ENCODE results near the gene GPRIN3.

Gene GPRIN3

GRCh38 chr4:89217604-89218003, 90.0 kb downstream of the GPRIN3 start:
- TF ChIP-seq CTCF (IDR thresholded peaks at IDR 0.05; ENCODE audit: extremely low read depth, insufficient read depth, missing control alignments) = no peak
- DNase-seq (ENCODE audit: low spot score) = no peak

GRCh38 chr4:89216866-89217265, 90.7 kb downstream of the GPRIN3 start:
- no peak for DNase-seq (ENCODE audit: low spot score)
- no peak for TF ChIP-seq CTCF (IDR thresholded peaks at IDR 0.05; ENCODE audit: extremely low read depth, insufficient read depth, missing control alignments)
- in situ Hi-C loops (cut with MboI; ENCODE audit: low pct_unique_long_range_greater_than_20kb, low sequenced_read_pairs, unreplicated experiment) = no loop called here

More at GRCh38 chr4:89217604-89218003, 90.0 kb downstream of the GPRIN3 start:
- in situ Hi-C loops (cut with MboI; ENCODE audit: low pct_unique_long_range_greater_than_20kb, low sequenced_read_pairs, unreplicated experiment) = no loop called here

- in situ Hi-C loops (cut with MboI; ENCODE audit: low pct_unique_long_range_greater_than_20kb, low sequenced_read_pairs, unreplicated experiment) = no loop called here
- DNase-seq (ENCODE audit: low spot score) = no peak
- TF ChIP-seq CTCF (IDR thresholded peaks at IDR 0.05; ENCODE audit: extremely low read depth, insufficient read depth, missing control alignments) = no peak
Observed at GRCh38 chr4:89216422-89216821, 91.2 kb downstream of the GPRIN3 start.

- DNase-seq (ENCODE audit: low spot score) = no peak
- TF ChIP-seq CTCF (IDR thresholded peaks at IDR 0.05; ENCODE audit: extremely low read depth, insufficient read depth, missing control alignments) = no peak
- in situ Hi-C loops (cut with MboI; ENCODE audit: low pct_unique_long_range_greater_than_20kb, low sequenced_read_pairs, unreplicated experiment) = no loop called here
Observed at GRCh38 chr4:89215736-89216135, 91.9 kb downstream of the GPRIN3 start.

DNA sequence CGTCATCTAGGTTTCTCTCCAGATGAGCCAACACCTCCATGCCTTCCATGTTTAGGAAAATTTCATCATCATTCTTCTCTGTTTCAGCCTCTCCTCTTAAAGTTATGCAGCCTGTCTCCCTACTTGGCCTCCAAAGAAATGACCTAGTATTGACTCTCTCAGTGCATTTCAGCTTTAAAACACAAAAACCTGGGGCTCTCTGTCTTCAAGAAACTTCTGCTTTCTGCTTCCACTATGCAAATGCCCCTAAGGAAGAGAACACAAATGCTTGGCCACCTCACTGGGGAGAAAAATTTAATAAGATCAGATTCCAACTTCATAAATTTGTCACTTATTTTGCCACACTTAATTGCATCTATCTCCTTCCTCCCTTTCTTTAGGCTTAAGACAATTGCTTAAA, 93.3 kb downstream of the GPRIN3 start:
- no peak for DNase-seq (ENCODE audit: low spot score)
- TF ChIP-seq CTCF (IDR thresholded peaks at IDR 0.05; ENCODE audit: extremely low read depth, insufficient read depth, missing control alignments) = no peak
- in situ Hi-C loops (cut with MboI; ENCODE audit: low pct_unique_long_range_greater_than_20kb, low sequenced_read_pairs, unreplicated experiment) = no loop called here

- TF ChIP-seq CTCF (IDR thresholded peaks at IDR 0.05; ENCODE audit: extremely low read depth, insufficient read depth, missing control alignments) = no peak
- DNase-seq (ENCODE audit: low spot score) = no peak
- in situ Hi-C loops (cut with MboI; ENCODE audit: low pct_unique_long_range_greater_than_20kb, low sequenced_read_pairs, unreplicated experiment) = no loop called here
Observed at GRCh38 chr4:89213382-89213701, 94.3 kb downstream of the GPRIN3 start.
